DOHH2 (cell line): ENCODE data around the gene SORBS1.

Experiments used
- CTCF ChIP-seq: fragments of 200-600 bp; sonication (generic); IDR thresholded peaks from one replicate; pipeline ENCODE4 v1.5.1; 2014; ENCODE audit warnings: antibody characterized with exemption, mild to moderate bottlenecking, low read depth, low read length; ENCODE audit not compliant: poor library complexity, severe bottlenecking
- EZH2phosphoT487 ChIP-seq: fragments of 200-600 bp; sonication (generic); IDR thresholded peaks from 2 replicates; pipeline ENCODE4 v1.6.1; 2017; ENCODE audit warnings: borderline replicate concordance, mild to moderate bottlenecking, antibody characterized with exemption, low read length, moderate library complexity, mixed read lengths

- TF ChIP-seq EZH2phosphoT487 (no peak), CTCF (no peak)
Observed at GRCh38 chr10:95377950-95378349, 183.2 kb downstream of the SORBS1 start.
